GM15510 (cell line): ENCODE measurements around the gene KYNU.

Experiments
- POLR2A ChIP-seq: IDR thresholded peaks from 3 replicates; pipeline ENCODE4 v1.6.1; 2011; ENCODE audit warnings: borderline replicate concordance; ENCODE audit not compliant: insufficient read length; ENCODE audit errors: extremely low read depth

KYNU gene

DNA sequence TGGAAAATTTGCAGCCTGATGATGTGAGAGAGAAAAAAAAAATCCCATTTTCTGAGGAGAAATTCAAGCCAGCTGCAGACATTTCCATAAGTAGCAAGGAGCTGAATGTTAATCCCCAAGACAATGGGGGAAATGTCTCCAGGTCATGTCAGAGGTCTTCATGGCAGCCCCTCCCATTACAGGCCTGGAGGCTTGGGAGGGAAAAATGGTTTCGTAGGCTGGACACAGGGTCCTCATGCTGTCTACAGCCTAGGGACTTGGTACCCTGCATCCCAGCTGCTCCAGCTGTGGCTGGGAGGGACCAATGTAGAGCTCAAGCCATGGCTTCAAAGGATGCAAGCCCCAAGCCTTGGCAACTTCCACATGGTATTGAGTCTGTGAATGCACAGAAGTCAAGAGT, 198.2 kb downstream of the KYNU start:
- no peak for TF ChIP-seq POLR2A

DNA sequence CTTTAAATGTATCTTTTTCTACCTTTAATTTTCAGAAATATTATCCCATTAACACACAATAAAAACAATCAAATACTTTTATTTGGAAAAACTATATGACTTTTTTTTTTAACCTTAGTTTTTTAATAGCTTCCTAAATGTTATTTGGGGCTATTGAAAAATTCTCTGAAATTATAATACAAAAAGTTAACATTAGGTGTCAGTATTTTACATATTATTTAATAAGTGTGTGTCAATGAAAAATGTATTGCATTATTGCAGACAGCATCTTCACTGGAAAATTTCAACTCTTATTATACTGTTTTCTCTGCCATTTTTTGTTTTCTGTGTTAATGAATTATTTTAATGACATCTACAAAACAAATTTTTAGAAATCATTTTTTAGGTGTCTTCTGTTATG, 200.6 kb downstream of the KYNU start:
- TF ChIP-seq POLR2A: no peak

DNA sequence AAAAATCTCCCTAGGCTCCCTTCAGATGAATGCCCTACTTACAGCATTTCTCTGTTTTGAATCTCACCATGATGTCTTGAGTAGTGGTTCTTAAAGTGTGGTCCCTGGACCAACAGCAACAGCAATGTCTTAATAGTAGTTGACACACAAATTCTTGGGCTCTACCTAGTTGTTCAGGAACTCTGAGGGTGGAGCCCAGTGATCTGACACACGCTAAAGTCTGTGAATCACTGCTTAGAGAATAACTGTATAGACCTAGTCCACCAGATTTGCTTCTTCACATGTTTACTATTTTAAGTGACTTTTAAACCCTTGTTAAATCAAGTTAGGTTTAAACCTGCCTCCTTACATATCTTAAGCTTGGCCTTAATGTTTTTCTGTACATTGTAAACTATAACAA, 204.2 kb downstream of the KYNU start:
- TF ChIP-seq POLR2A: no peak

DNA sequence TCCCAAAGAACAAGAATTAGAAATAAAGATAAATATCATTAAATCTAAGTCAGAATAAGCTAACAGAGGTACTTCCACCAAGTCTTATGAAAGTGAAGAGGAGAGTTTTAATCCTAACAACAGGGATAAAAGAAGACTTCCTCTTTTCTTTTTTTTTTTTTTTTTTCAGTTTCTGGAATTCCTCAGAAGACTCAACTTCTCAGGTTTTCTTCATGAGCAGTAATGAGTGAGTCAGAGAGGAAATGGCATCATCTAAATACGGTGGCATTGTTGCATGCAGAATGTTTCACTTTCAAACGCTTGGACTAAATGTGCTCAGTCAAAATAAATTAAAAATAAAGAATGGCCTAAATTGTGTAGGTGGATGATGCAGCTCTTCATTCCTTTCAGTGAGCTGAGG, 206.2 kb downstream of the KYNU start:
- TF ChIP-seq POLR2A: no peak

DNA sequence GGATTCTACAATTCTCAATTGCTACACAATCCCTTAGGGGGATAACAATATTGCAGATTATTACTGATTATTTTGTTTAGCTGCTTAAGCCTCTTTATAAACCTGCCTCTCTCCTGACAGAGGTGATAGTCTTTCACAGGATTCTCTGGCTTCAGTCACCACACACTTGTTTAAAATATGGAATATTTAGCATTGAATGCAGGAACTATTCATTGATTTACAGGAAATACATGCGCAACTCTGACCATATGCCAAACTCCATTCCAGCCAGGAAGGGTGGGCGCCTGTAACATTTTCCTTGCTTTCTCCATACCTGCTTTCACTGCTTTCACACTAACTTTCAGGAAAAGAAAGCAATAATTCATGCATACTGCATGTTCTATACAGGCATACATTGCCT, 207.0 kb downstream of the KYNU start:
- no peak for TF ChIP-seq POLR2A

DNA sequence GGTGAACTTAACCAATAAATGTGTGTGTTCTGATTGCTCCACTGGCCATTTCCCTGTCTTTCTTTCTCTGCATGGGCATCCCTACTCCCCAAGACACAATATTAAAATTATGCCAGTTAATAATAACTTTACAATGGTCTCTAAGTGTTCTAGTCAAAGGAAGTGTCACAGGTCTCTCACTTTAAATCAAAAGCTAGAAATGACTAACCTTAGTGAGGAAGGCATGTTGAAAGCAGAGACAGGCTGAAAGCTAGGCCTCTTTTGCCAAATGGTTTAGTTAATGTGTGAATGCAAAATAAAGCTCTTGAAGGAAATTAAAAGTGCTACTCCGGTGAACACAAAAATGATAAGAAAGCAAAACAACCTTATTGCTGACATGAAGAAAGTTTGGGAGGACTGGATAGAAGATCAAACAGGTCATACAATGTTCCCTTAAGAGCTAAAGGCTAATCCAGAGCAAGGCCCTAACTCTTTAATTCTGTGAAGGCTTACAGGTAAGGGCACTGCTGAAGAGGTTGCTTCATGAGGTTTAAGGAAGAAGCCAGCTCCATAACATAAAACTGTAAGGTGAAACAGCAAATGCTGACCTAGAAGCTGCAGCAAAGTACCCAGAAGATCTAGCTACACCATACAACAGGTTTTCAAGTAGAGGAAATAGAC, 207.8 kb downstream of the KYNU start:
- TF ChIP-seq POLR2A: no peak

DNA sequence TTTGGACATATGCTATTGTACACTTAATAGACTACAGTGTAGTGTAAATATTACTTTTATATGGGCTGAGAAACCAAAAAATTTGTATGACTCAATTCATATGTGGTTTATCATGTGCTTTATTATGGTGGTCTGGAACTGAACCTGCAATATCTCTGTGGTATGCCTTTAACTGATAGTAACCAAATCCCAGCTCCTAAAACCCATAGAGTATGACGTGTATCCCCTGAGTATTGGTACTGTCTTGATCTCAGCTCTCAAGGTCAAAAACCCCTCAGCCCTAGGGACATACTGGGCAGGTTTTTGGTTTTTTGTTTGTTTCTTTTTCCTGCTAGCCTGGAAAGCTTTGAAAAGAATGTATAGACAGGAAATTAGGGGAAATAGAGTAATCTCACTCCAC, 209.6 kb downstream of the KYNU start:
- TF ChIP-seq POLR2A: no peak

DNA sequence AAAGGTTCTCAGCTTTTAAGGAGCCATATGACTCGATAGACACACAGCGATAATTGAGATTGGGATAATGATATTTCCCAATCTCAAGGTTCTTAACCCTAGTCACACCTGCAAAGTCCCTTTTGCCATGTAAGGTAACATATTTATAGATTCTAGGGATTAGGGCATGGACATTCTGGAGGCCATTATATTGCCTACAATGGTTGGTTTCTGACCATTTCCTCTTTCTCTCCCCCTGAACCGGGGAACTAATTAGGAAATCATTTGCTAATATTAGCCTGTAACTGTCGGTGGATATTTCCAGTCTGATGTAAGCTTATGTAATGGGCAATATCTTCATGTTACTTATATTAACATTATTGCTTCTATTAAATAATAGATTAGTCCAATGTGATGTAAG, 210.9 kb downstream of the KYNU start:
- TF ChIP-seq POLR2A: no peak
